ENCODE measurements around the gene COLEC11.

- TF ChIP-seq CTCF (IDR thresholded peaks at IDR 0.05) (no peak), EZH2 (IDR thresholded peaks at IDR 0.05; ENCODE audit: borderline replicate concordance, insufficient read depth, low read depth, low read length, poor library complexity, severe bottlenecking) (no peak)
Measured at GRCh38 chr2:3657881-3658280, 63.0 kb downstream of the COLEC11 start, which contains the start of gene ALLC.

Measured in B cell (primary cell).